NCI-H187 (cell line): ENCODE measurements around the gene CCDC154.
"Not testable (repeated sequence)": the region's sequence is repeated elsewhere in the genome, so short reads cannot be mapped to it uniquely, and the experiment has no call there.

Experiments
- DNase-seq, 2 experiments: peaks; one replicate each; lab custom pipeline; 2025; lab: John Stamatoyannopoulos, UW

CCDC154 gene, protein sequence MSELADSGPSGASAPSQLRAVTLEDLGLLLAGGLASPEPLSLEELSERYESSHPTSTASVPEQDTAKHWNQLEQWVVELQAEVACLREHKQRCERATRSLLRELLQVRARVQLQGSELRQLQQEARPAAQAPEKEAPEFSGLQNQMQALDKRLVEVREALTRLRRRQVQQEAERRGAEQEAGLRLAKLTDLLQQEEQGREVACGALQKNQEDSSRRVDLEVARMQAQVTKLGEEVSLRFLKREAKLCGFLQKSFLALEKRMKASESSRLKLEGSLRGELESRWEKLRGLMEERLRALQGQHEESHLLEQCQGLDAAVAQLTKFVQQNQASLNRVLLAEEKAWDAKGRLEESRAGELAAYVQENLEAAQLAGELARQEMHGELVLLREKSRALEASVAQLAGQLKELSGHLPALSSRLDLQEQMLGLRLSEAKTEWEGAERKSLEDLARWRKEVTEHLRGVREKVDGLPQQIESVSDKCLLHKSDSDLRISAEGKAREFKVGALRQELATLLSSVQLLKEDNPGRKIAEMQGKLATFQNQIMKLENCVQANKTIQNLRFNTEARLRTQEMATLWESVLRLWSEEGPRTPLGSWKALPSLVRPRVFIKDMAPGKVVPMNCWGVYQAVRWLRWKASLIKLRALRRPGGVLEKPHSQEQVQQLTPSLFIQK

DNA sequence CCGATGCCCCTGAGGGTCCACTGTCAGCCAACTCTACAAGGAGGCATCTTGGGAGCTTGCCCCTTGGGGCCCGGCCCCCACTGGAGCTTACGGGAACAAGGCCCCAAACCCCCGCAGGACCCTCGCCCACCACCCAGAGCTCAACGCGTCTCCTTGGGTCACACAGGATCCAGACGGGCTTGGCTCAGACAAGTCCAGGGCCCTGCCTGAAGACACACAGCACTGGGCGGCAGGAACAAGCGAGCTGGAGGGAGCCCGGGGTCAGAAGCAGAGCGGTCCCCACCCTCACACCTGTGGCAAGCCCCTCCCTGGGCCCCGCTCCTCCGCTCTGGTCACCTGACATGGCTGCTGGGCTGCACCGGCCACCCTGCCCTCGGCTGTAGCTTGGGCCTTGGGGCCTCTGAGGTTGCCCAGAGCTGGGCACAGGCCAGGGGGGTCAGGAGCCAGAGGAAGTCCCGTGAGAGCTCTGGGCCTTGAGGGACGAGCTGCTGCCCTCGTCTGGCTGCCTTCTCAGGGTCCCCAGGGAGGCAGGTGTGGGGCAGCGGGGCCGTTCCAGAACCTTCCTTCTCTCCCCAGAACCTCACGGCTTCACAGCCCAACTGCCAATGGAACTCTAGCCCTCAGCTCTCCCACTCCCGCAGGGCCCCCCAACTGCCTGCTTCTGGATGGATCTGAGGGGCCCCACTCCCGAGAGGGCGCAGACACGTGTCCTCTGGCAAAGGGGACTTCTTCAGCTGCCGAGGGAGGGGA lies at the start of gene CCDC154:
TSS of gene CCDC154 (minus strand) at position 577 of the 750 bp plus-strand sequence. CDS start at position 343, 234 bp downstream.
- DNase-seq, result no peak

DNA sequence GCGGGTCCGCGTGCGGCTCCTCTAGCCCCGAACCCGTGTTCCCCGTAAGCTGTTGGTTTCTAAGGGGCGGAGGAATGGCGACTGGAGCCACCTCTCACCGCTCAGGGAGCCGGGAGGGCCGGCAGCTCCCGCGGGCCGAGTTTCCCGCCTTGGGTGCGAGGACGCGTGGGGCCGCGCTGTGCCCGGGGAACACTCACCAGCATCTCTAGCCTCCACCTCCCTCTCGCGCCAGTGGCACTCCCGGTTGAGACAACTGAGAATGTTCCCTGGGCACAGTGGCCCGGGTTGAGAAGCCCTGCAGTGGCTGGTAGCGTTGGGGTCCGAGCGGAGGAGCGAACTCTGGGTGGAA lies 49.4 kb upstream of the CCDC154 start:
- DNase-seq, result no peak

DNA sequence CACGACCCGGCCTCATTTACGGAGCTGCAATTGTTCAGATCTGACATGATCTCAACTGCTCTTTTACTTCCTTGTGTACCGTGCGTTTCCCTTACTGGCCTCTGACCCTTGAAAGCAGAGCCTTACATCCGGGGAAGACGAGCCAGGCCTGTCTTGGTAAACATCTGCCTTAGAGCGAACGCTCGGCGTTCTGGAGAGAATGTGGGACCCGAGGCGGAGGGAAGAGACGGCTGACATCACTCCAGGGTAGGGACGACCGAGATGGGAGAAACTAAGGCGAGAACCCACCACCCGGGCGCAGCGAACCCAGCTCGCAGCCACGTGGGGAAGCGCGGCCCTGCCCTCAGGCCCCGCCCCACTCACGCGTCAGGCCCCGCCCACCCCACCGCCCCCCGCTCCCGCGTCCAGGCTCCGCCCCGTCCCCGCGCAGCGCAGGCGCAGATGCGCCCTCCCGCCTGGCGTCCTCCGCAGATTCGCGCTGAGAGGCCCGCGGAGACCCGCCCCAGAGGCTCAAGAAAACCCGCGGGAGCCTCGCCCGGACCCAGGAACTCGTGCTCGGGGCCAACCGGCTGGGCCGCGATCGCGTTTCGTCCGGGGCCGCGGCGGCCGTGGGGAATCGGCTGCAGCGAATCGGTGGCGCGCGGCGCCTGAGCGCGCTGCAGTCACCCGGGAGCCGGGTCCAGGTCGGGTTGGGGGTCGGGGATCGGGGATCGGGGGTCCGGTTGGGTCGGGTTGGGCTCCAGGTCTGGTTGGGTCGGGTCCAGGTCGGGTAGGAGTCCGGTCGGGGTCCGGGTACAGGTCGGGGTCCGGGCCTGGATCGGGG lies 48.8 kb upstream of the CCDC154 start, which contains the start of gene TELO2:
TSS of gene TELO2 (plus strand) at position 438 of the 823 bp plus-strand sequence. CDS start 922 bp downstream, outside the sequence.
- DNase-seq, result peak; percentile 79 to 91

DNA sequence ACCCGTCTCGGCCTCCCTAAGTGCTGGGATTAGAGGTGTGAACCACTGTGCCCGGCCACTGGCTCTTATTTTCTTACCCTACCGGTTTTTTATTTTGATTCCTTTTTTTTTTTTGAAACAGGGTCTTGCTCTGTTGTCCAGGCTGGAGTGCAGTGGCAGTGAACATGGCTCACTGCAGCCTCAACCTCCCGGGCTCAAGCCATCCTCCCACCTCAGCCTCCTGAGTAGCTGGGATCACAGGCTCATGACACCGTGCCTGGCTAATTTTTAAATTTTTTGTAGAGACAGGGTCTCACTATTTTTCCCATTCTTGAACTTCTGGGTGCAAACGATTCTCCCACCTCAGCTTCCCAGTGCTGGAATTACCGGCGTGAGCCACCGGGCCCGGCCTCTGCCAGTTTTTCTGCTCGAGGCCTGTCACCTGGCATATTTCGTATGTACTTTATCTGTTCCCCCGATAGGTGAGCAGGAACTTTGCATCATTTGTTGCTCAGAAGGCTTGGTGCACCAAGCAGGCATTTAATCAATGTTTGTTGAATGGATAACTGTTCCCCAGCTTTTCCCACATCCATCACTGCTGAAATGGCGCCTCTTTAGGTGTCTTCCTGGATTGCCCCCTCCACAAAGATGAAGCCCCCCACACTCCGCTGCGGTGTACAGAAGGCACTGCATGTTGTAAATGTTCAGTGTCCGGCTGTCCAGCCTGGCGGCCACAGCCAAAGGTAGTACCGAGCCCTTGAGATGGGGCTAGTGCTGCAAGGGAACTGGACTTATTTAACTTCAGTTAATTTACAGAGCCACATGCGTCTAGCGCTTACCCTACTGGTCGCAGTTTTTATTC lies 47.9 kb upstream of the CCDC154 start:
- no peak for DNase-seq

DNA sequence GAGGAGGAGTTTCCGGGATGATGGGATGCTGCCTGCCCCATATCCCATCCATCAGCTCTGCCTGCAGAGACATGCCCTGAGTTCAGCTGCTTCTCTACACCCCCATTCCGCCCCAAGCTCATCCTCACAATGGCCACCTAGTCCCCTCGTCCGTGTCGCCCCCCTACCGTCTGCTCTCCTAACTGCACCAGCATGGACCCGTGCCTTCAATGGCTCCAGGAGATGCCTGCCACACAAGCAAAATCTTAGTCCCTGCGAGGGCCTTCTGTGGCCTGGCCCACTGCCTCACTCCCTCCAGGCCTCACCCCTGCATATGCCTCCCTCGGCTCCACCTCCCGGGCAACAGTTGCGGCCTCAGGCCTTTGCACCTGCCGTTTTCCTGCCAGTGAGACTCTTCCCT lies 47.0 kb upstream of the CCDC154 start:
- DNase-seq, result no peak

DNA sequence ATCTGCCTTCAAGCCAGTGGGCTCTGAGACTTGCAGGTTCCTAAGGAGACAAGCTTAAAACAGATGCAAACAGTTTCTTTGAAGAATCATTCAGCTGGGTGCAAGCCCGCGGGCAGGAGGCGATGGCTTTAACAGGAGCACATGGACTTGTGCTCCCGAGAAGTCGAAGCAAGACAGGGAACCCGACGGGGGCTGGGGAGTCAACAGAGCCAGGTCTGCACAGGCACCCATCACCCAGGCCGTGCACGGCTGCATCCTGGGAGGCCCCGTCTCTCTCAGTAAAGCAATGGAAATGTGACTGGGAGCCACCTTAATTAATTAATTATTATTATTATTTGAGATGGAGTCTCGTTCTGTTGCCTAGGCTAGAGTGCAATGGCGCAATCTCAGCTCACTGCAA lies 44.7 kb upstream of the CCDC154 start:
- DNase-seq, result no peak

DNA sequence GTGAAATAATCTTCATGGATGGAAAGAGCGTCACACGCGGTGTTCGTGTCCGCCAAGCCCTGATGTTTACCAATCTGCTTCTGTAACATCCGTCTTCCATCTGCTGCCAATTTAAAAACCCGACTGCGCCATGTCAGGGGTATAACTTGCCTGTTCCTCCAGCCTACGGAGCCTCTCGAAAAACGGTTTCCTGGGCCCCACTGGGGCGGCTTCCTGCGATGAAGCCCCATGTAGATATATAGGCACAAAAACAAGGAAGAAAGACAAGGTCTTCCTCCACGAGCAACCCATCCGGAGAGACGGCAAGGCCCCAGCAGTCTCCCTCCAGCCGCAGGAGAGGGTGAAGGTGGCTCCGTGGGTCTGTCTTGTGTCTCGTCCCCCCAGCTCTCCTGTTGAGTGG lies 44.3 kb upstream of the CCDC154 start, which contains the start of gene PTX4:
TSS of gene PTX4 (minus strand) at position 326 of the 400 bp plus-strand sequence. CDS start at position 291, 35 bp downstream.
- no peak for DNase-seq

DNA sequence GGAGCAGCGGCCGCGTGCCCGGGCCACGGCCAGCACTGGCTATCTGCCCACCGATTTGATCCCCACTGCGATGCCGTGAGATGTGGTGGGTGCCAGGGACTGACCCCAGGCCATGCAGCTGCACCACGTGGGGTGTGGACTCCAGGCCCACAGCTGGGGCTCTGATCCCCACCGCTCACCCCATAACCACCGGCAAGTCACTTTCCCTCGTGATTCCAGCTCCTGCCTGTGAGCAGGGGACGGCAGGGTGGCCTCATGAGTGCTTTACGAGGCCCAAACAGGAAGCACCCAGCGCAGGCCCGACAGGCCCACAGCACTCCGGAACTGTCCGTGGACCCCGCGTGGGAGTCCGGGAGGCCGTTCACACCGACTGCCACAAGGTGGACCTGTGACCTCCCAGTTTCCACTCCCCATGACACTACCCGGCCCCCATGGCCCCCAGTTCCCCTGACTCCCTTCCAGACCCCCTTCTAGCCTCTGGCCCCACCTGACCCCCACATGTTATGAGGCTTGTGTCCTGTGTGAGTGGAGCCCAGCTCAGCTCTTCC lies 43.8 kb upstream of the CCDC154 start:
- DNase-seq, result no peak

DNA sequence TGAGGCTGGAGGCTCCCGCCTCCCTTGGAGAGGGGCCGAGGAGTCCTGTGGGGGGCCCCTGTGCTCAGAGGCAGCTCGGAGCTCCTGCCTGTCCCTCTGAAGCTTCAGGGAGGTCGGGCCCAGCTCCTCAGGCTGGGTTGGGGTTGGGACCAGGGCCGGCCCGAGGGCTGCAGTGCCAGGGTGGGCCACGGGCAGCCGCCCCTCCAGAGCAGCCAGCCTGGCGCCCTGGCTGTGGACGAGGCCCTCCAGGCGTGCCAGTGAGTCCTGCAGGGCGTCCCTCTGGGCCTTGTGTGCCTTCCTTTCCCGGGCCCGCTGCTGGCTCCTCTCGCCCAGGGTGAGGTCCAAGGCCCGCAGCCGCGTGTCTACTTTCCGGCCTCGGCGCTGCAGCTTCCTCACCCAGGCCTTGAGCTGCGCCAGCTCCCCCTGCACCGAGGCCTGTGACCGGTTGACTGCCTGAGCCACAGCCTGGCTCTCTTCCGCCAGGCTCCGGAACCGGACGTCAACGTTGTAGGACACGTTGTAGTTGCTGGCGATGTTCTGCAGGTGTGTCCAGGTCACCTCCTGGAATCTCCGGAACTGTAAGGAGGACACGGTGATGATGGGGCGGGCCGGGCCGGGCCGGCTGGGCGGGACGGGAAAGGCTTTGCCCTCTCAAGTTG lies 43.2 kb upstream of the CCDC154 start:
- DNase-seq, result no peak

DNA sequence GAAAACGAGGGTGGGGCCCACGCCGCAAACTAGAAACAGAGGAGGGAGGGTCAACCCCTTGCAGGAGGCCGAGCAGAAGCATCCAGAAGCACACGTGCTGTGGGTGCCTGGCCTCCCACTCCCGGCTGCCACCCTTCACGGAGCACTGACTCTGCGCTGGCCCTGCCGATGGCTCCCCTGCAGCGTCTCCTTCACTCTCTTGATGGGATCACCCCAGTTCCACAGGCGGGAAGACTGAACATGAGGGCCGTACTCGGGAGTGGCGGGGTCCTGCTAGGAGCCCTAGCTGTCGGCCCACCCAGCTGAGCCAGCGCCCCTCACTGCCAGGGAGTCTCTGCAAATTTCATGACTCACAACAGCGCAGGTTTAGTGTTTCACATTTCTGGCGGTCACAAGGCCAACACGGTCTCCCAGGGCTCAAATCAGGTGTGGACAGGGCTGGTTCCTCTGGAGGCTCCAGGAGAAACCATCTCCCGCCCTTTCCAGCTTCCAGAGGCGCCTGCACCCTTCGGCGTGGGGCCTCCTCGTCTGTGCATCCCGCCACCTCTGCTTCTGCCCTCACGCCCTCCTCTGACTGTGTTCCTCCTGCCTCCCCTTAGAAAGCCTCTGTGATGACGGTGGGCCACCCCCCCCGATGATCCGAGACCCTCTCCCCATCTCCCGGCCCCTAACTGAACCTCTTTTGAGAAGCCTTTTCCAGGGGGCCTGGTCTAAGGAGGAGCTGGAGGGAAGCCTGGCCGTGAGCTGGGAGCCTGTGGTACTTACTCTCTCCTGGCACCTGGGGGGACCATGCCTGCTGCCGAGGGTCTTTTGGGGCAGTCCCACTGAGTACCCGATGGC lies 42.4 kb upstream of the CCDC154 start:
- DNase-seq, result no peak

DNA sequence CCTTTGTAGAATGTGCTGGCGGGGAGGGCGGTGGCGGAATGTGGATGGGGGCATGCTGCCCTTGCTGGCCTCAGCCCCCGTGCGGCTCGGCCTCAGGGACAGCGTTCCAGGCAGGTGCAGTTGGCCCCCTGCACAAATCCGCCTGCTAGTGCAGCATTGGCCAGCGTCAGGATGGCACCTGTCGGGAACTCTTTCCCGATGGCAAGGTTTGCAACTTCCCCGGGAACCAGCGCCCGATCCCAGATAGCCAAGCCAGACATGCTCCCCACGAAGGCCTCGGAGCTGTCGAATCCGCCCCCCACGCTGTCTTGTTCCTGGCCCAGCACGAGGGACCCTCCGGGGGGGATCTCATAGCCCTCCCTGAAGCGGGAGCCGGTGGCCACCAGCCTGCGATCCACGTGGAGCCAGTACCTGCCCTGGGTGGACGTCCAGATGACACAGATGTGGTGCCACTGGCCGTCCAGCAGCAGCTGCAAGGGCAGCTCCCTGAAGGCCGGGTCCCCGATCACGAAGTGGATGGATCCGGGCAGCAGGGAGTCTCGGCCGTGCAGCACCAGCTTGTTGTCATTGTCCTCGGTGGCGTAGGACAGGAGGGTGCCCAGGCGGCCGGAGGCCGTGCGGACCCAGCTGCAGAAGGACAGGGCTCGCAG lies 41.6 kb upstream of the CCDC154 start:
- DNase-seq, result no peak

DNA sequence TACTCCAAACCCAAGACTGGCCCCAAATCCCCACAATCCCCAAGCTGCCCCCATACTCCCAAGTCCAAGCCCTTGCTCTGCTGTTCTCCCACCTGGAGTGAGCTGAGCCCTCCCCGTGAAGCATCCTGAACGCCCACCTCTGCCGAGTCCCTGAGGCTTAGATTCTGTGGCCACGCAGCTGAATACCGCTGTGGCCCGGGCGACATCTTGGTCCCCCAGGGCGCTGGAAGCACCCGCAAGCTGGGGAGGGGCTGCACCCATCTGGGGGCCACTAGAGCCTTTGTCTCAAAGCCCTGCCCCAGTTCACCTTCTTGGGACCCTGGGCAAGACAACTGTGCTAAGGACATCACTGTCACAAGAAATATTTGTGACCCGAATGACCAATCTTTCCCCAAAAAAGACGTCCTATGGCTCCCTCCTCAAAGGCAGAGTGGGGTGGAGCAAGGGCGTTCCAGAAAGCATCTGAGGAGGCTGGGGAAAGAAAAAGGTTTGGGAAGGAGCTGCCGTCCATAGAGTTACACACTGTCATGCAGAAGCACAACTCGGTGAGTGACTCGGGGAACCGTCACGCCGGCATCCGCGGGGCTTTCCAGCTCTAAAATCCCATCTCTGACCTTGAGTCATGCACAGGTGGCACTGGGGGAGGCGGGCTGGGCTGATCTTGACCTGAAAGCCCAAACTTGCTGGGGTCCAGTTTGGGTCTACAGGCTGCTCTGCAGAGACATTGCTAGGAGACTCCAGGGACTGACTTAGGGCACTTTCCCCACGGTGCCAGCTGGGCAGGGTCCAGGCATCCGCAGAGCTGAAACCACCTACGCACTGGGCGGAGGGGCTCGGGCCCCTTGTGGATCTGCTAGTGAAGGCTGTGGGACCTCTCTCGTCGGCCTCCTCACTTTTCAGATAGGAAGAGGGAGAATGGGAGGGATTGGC lies 37.8 kb upstream of the CCDC154 start:
- no peak for DNase-seq

DNA sequence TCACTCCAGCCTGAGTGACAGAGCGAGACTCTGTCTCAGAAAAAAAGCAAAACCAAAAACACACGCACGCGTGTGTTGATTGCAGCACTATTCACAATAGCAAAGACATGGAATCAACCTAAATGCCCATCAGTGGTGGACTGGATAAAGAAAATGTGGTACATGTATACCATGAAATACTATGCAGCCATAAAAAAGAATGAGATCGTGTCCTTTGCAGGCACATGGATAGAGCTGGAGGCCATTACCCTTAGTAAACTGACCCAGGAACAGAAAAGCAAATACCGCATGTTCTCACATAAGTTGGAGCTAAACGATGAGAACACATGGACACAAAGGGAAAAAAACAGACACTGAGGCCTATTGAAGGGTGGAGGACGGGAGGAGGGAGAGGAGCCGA lies 34.6 kb upstream of the CCDC154 start:
- DNase-seq, result not testable (repeated sequence)

DNA sequence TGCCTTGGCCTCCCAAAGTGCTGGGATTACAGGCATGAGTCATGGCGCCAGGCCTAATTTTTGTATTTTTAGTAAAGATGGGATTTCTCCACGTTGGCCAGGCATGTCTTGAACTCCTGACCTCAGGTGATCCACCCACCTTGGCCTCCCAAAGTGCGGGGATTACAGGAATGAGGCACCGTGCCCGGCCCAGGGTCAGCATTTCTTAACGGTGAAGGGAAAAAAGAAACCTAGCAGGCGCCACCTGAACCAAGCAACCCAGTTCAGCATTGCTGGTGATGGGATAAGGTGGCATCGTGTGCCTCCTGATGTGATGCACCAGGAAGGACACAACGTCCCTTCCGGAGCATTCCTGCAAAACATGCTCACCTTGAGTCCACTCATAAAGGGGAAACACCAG lies 32.7 kb upstream of the CCDC154 start:
- no peak for DNase-seq

DNA sequence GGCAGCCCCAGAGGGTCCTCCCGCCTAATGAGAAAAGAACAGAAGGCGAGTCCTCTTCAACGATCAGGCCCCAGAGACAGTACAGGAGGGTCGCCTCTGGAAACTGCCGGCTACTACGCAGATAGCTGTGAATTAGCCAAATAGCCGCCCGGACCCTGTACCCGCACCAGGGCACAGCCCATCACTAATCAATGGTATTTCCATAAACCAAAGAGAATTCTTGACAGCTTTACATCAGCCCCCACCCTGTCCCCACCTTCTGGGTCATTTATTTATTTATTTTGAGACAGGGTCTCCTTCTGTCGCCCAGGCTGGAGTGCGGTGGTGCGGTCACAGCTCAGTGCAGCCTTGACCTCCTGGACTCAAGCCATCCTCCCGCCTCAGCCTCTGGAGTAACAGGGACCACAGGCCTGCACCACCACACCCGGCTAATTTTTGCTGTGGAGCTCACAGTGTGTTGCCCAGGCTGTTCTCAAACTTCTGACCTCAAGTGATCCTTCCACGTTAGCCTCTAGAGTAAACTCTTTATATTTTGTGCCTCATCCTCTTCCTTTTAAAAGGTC lies 31.3 kb upstream of the CCDC154 start:
- DNase-seq, result no peak

DNA sequence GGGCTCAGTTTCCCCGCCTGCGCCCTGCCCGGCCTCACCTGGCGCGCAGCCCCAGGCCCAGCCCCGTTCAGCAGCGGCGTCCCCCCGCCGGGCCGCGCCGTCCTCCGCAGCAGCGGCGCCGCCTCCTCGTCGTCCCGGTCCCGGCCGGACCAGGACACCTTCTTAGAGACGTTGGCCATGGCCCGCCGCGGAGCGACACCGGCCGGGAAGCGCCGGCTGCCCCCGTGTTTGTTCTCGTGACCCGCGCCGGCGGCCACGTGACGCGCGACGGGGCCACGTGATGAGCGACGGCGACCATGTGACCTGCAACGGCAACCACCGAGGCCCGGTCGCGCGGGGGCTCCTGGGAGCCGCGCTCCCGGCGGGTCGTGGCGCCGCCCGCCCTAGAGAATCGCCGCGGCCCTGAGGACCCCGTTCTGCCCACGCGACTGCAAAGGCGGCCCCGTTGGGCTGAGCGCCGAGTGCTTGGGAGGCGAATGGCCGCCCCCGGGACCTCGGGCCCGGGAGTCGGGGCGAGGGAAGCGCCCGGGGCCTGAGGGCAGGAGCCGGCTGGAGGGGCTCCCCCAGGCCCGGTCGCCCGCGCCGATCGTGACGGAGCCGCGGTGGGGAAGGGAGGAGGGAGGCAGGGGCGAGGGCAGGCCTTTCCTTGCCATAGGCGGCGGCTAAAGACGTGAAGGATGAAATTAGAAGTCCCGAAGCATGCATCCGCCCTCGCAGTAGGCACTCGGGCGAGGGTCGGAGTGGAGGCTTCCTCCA lies 30.6 kb upstream of the CCDC154 start, which contains the start of gene CLCN7:
TSS of gene CLCN7 (minus strand) at position 233 of the 756 bp plus-strand sequence. CDS start at position 179, 54 bp downstream.
- peak; percentile 79 to 86 for DNase-seq
